HG03196 (cell line): ENCODE measurements around the gene SLC1A2.

Source experiments
- ATAC-seq: cut with Tn5 transposase; IDR thresholded peaks from one replicate; pipeline ENCODE4 v1.9.1; 2021; ENCODE audit not compliant: unreplicated experiment

The SLC1A2 gene

GRCh38 chr11:35377262-35377661, 42.1 kb downstream of the SLC1A2 start:
- no peak for ATAC-seq

- no peak for ATAC-seq
Observed at GRCh38 chr11:35376613-35377012, 42.7 kb downstream of the SLC1A2 start.

- no peak for ATAC-seq
Observed at GRCh38 chr11:35376118-35376510, 43.2 kb downstream of the SLC1A2 start.

- ATAC-seq, result no peak
Observed at GRCh38 chr11:35375332-35376117, 43.8 kb downstream of the SLC1A2 start.

GRCh38 chr11:35373284-35373933, 45.9 kb downstream of the SLC1A2 start:
- ATAC-seq, result no peak

- no peak for ATAC-seq
Observed at GRCh38 chr11:35372565-35373283, 46.6 kb downstream of the SLC1A2 start.

GRCh38 chr11:35367491-35367890, 51.9 kb downstream of the SLC1A2 start:
- no peak for ATAC-seq

- no peak for ATAC-seq
Observed at GRCh38 chr11:35366798-35367197, 52.6 kb downstream of the SLC1A2 start.

GRCh38 chr11:35365961-35366360, 53.4 kb downstream of the SLC1A2 start:
- ATAC-seq, result no peak

GRCh38 chr11:35365395-35365794, 54.0 kb downstream of the SLC1A2 start:
- no peak for ATAC-seq

GRCh38 chr11:35363854-35364780, 55.2 kb downstream of the SLC1A2 start:
- no peak for ATAC-seq

- no peak for ATAC-seq
Observed at GRCh38 chr11:35363246-35363801, 56.0 kb downstream of the SLC1A2 start.

- ATAC-seq, result no peak
Observed at GRCh38 chr11:35362521-35362980, 56.8 kb downstream of the SLC1A2 start.

GRCh38 chr11:35360055-35360530, 59.3 kb downstream of the SLC1A2 start:
- ATAC-seq, result no peak

GRCh38 chr11:35359321-35360054, 59.9 kb downstream of the SLC1A2 start:
- no peak for ATAC-seq

GRCh38 chr11:35358391-35358790, 61.0 kb downstream of the SLC1A2 start:
- ATAC-seq, result no peak

GRCh38 chr11:35357923-35358322, 61.4 kb downstream of the SLC1A2 start:
- ATAC-seq, result no peak

GRCh38 chr11:35355102-35355749, 64.1 kb downstream of the SLC1A2 start:
- ATAC-seq, result no peak

GRCh38 chr11:35354644-35355043, 64.7 kb downstream of the SLC1A2 start:
- ATAC-seq, result no peak
